ENCODE measurements around the gene DLL1.
A peak's percentile ranks its signal among the peaks of the same experiment; 100 is the strongest.

Gene DLL1

GRCh38 chr6:170295510-170296422, 4.9 kb upstream of the DLL1 start:
- peak overlapping the region; percentile 2 for H3K4me3 ChIP-seq (ENCODE audit: low read depth, low read length)

GRCh38 chr6:170294813-170295509, 4.1 kb upstream of the DLL1 start:
- peak overlapping the region; percentile 2 for H3K4me3 ChIP-seq (ENCODE audit: low read depth, low read length)

- no peak overlapping the region for H3K4me3 ChIP-seq (ENCODE audit: low read depth, low read length)
Observed at GRCh38 chr6:170294298-170294730, 3.4 kb upstream of the DLL1 start.

GRCh38 chr6:170293341-170294231, 2.7 kb upstream of the DLL1 start:
- no peak overlapping the region for H3K4me3 ChIP-seq (ENCODE audit: low read depth, low read length)

GRCh38 chr6:170292407-170293158, 1.7 kb upstream of the DLL1 start:
- H3K4me3 ChIP-seq (ENCODE audit: low read depth, low read length) = no peak overlapping the region

- peak overlapping the region; percentile 44 for H3K4me3 ChIP-seq (ENCODE audit: low read depth, low read length)
Observed at GRCh38 chr6:170292111-170292406, 1.2 kb upstream of the DLL1 start.

GRCh38 chr6:170291271-170292110, 613 bp upstream of the DLL1 start:
- peak overlapping the region; percentile 44 for H3K4me3 ChIP-seq (ENCODE audit: low read depth, low read length)

GRCh38 chr6:170289951-170290295, 955 bp downstream of the DLL1 start:
- H3K4me3 ChIP-seq (ENCODE audit: low read depth, low read length) = peak overlapping the region; percentile 34

GRCh38 chr6:170289180-170289931, 1.5 kb downstream of the DLL1 start:
- H3K4me3 ChIP-seq (ENCODE audit: low read depth, low read length) = peak overlapping the region; percentile 34

- peak overlapping the region; percentile 21 for H3K4me3 ChIP-seq (ENCODE audit: low read depth, low read length)
Observed at GRCh38 chr6:170288852-170289179, 2.1 kb downstream of the DLL1 start.

- H3K4me3 ChIP-seq (ENCODE audit: low read depth, low read length) = no peak overlapping the region
Observed at GRCh38 chr6:170288091-170288631, 2.7 kb downstream of the DLL1 start.

- no peak overlapping the region for H3K4me3 ChIP-seq (ENCODE audit: low read depth, low read length)
Observed at GRCh38 chr6:170287371-170287876, 3.5 kb downstream of the DLL1 start.

GRCh38 chr6:170286934-170287265, 4.0 kb downstream of the DLL1 start:
- no peak overlapping the region for H3K4me3 ChIP-seq (ENCODE audit: low read depth, low read length)

- no peak overlapping the region for H3K4me3 ChIP-seq (ENCODE audit: low read depth, low read length)
Observed at GRCh38 chr6:170286246-170286933, 4.5 kb downstream of the DLL1 start.

GRCh38 chr6:170285482-170285881, 5.4 kb downstream of the DLL1 start:
- no peak overlapping the region for H3K4me3 ChIP-seq (ENCODE audit: low read depth, low read length)

GRCh38 chr6:170284866-170285469, 5.9 kb downstream of the DLL1 start:
- no peak overlapping the region for H3K4me3 ChIP-seq (ENCODE audit: low read depth, low read length)

GRCh38 chr6:170284126-170284773, 6.6 kb downstream of the DLL1 start:
- H3K4me3 ChIP-seq (ENCODE audit: low read depth, low read length) = no peak overlapping the region

Measured in iPS-11a (cell line).